Suprapubic skin (tissue), 3 donors: ENCODE data around the gene ANKRD1.

Experiments used
- POLR2AphosphoS5 ChIP-seq, 3 donors: sonication (generic); formaldehyde crosslinking; IDR thresholded peaks; one replicate each; pipeline ENCODE4 v1.6.1; 2017; ENCODE audit warnings: antibody characterized with exemption in 3 of 3
- TF ChIP-seq, protein P1 (sequence below), 2 donors: fragments of 200-600 bp in 1 of 2; fragments of 450-650 bp in 1 of 2; sonication (generic) in 1 of 2; IDR thresholded peaks; one replicate each; pipeline ENCODE4 v1.5.1; 2016 to 2019; ENCODE audit warnings: antibody characterized with exemption in 2 of 2, mild to moderate bottlenecking in 1 of 2, moderate library complexity in 1 of 2

DNA sequence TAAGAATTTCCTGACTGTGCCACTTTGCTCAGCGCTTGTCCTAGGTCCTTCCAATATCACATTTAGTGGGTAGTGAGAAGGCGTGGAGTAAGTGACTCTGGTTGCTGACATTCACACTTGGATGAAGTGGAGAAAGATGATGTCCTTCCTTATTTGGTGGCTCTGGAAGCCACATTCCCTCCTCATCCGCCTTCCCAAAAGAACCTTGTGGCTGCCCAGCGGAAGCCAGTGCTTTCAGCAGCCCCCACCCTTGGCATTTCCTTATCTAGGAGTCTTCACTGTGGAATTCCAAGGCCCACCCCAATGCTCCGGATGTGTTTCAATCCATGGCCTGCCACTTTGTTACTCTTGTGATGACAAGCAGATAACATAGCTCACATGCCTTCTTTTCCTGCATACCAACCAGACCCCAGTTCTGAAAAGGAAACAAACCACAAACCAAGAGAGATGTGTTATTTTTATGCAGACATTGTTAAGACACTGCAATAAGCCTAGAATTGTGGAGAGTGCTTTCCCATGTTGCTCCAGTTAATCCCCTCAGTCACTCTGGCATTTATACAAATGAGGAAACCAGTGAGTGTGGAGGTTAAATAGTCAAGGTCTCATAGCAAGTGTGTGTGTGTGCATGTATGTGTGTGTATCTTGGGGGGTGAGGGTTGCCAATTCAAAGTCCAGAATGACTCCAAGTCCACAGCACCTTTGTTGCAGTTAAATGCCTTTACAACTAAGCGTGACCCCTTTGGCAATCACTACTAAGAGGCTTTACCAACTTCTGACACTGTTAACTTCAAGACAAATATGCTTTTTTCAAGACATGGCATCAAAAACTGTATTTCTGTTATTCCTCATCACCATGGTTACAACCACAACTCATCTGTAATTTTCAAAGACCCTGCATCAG is 10.3 kb upstream of the ANKRD1 start:
- TF ChIP-seq POLR2AphosphoS5 (IDR thresholded peaks at IDR 0.05): no peak
- TF ChIP-seq, protein P1, sequence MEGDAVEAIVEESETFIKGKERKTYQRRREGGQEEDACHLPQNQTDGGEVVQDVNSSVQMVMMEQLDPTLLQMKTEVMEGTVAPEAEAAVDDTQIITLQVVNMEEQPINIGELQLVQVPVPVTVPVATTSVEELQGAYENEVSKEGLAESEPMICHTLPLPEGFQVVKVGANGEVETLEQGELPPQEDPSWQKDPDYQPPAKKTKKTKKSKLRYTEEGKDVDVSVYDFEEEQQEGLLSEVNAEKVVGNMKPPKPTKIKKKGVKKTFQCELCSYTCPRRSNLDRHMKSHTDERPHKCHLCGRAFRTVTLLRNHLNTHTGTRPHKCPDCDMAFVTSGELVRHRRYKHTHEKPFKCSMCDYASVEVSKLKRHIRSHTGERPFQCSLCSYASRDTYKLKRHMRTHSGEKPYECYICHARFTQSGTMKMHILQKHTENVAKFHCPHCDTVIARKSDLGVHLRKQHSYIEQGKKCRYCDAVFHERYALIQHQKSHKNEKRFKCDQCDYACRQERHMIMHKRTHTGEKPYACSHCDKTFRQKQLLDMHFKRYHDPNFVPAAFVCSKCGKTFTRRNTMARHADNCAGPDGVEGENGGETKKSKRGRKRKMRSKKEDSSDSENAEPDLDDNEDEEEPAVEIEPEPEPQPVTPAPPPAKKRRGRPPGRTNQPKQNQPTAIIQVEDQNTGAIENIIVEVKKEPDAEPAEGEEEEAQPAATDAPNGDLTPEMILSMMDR (IDR thresholded peaks at IDR 0.05): no peak
